ENCODE data around the gene IPO9. TPM values are rescaled to one million over a fixed set of nuclear protein-coding genes. Genes with fewer than 3 reads are reported as not detected.

IPO9 gene
- total RNA-seq, 2 donors from 2014 or later: 16.9 to 18.9 TPM

DNA sequence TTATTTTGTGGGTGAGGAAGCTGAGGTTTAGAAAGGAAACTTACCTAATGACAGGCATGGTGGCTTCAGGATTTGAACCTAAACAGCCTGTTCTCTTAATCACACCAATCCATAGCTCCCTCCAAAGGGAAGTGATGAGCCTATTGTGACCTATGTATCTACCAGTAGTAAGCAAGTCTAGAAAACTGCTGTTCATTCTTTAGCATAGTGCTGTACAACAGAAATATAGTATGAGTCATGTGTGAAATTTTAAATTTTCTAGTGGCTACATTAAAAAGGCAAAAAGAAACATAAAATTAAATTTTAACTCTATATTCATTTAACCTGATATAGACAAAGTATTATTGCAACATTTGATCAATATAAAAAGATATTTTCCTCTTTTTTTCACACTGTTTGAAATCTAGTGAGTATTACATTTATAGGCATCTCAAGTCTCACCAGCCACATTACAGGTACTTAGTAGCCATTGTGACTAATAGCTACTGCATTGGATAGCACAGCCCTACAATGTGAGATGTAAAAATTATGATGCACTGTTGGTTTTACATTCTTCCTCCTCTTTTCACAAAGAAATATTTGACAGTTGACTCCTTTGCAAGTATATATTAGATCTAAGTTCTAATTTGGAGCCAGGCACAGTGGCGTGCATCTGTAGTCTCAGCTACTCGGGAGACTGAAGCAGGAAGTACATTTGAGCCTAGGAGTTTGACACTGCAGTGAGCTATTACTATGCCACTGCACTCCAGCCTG is 16.6 kb downstream of the IPO9 start:
- no peak overlapping the region for H3K27ac ChIP-seq
- TF ChIP-seq, protein P1, sequence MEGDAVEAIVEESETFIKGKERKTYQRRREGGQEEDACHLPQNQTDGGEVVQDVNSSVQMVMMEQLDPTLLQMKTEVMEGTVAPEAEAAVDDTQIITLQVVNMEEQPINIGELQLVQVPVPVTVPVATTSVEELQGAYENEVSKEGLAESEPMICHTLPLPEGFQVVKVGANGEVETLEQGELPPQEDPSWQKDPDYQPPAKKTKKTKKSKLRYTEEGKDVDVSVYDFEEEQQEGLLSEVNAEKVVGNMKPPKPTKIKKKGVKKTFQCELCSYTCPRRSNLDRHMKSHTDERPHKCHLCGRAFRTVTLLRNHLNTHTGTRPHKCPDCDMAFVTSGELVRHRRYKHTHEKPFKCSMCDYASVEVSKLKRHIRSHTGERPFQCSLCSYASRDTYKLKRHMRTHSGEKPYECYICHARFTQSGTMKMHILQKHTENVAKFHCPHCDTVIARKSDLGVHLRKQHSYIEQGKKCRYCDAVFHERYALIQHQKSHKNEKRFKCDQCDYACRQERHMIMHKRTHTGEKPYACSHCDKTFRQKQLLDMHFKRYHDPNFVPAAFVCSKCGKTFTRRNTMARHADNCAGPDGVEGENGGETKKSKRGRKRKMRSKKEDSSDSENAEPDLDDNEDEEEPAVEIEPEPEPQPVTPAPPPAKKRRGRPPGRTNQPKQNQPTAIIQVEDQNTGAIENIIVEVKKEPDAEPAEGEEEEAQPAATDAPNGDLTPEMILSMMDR (IDR thresholded peaks at IDR 0.05): no peak
- TF ChIP-seq POLR2AphosphoS5 (IDR thresholded peaks at IDR 0.05) (no peak), POLR2A (IDR thresholded peaks at IDR 0.05) (no peak)
- WGBS: 79% methylated on average over 2 of the region's 2 CpGs
- intact Hi-C loops (cut with DNase I): no loop called here
- H3K27me3 ChIP-seq (replicated peaks; ENCODE audit: insufficient read depth): no peaks in the 10 kb centered on the region
- no peaks in the 10 kb centered on the region for H3K9me3 ChIP-seq
- no peak for DNase-seq (ENCODE audit: low spot score)
- H3K4me3 ChIP-seq: no peak overlapping the region
- H3K36me3 ChIP-seq: no peaks in the 10 kb centered on the region
- no peaks in the 10 kb centered on the region for H3K4me1 ChIP-seq (replicated peaks)

DNA sequence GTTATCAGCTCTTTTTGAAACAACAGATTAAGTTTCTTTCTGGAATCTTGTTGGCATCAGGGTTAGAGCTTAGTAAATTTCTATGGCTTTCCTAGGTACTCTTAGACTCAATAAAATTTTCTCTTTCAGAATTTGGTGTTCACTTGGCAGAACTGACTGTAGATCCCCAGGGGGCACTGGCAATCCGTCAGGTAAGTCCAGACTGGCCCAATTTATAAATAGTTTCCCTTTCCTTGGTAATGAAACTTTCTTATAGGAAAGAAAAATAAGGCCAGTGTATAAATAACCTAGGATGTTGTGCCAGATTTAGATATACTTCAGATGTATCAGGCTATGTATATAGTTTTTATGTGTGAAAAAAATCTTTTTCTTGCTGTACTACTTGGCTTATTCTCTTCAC is 18.2 kb downstream of the IPO9 start:
- no peak overlapping the region for H3K27ac ChIP-seq
- no peaks in the 10 kb centered on the region for H3K27me3 ChIP-seq (replicated peaks; ENCODE audit: insufficient read depth)
- 29% methylated on average over 1 of the region's 1 CpG for WGBS
- intact Hi-C loops (cut with DNase I): no loop called here
- DNase-seq (ENCODE audit: low spot score): no peak
- H3K4me3 ChIP-seq: no peak overlapping the region
- no peaks in the 10 kb centered on the region for H3K4me1 ChIP-seq (replicated peaks)
- H3K36me3 ChIP-seq: no peaks in the 10 kb centered on the region
- no peak for TF ChIP-seq POLR2A (IDR thresholded peaks at IDR 0.05)
- TF ChIP-seq POLR2AphosphoS5 (IDR thresholded peaks at IDR 0.05): no peak
- TF ChIP-seq, protein P1 (IDR thresholded peaks at IDR 0.05): no peak
- H3K9me3 ChIP-seq: no peaks in the 10 kb centered on the region

DNA sequence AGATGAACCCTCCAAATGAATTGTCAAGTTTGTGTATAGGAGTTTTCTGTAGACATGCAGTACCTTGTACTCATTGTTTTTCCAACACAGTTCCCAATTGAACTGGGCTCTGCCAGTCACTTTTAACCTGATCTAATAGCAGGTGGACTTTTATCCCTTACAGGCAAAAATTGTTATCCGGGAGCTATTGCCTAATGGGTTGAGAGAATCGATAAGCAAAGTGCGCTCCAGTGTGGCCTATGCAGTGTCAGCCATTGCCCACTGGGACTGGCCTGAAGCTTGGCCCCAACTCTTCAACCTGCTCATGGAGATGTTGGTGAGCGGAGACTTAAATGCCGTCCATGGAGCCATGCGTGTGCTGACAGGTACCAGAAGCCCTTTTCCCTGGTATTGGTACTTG is 19.3 kb downstream of the IPO9 start:
- Histone ChIP-seq H3K36me3 (peaks cover 0 to 6% of the 10 kb centered on the region in 2 donors), H3K4me3 (no peak overlapping the region), H3K4me1 (replicated peaks) (no peaks in the 10 kb centered on the region), H3K27me3 (replicated peaks; ENCODE audit: insufficient read depth) (no peaks in the 10 kb centered on the region), H3K9me3 (no peaks in the 10 kb centered on the region), H3K27ac (no peak overlapping the region)
- TF ChIP-seq POLR2AphosphoS5 (IDR thresholded peaks at IDR 0.05) (no peak), POLR2A (IDR thresholded peaks at IDR 0.05) (no peak)
- TF ChIP-seq, protein P1 (IDR thresholded peaks at IDR 0.05): no peak
- WGBS: 97% methylated on average over 6 of the region's 6 CpGs
- intact Hi-C loops (cut with DNase I): no loop called here
- DNase-seq (ENCODE audit: low spot score): no peak

DNA sequence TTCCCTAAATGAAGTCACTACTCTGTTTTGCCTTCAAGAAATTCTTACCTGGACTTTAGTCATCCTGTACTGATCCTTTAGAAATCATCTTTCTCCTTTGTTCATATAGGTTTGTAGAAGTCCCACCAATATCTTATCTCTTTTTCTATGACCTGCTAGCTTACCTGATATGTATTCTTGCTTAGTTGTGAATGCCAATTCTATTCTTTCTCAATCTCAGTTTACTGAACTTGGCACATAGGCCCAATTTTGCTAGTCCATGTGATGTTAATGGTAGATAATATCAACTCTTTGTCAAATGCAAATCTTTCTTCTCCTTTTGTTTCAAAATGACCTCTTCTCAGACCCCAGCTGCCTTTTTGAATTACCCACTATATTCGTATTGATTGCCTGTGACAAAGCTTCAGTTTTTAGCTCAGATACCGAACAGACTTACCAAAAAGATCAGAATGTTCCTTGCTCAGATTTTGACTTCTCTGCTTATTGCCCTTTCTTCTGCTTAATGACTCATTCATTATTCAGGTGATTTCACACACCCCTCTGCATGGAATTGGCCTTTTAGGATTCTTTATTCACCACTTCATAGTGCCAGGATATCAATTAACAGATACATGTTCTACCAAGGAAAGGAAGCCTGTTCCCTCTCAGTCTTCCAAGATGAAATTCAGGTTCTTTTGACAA is 20.6 kb downstream of the IPO9 start:
- Histone ChIP-seq H3K27me3 (replicated peaks; ENCODE audit: insufficient read depth) (no peaks in the 10 kb centered on the region), H3K9me3 (no peaks in the 10 kb centered on the region), H3K27ac (no peak overlapping the region), H3K4me1 (replicated peaks) (no peaks in the 10 kb centered on the region), H3K36me3 (peaks cover 0 to 18% of the 10 kb centered on the region in 2 donors), H3K4me3 (no peak overlapping the region)
- 42% methylated on average over 2 of the region's 2 CpGs for WGBS
- DNase-seq (ENCODE audit: low spot score): no peak
- intact Hi-C loops (cut with DNase I): no loop called here
- TF ChIP-seq POLR2A (IDR thresholded peaks at IDR 0.05) (no peak), POLR2AphosphoS5 (IDR thresholded peaks at IDR 0.05) (no peak)
- TF ChIP-seq, protein P1 (IDR thresholded peaks at IDR 0.05): no peak

DNA sequence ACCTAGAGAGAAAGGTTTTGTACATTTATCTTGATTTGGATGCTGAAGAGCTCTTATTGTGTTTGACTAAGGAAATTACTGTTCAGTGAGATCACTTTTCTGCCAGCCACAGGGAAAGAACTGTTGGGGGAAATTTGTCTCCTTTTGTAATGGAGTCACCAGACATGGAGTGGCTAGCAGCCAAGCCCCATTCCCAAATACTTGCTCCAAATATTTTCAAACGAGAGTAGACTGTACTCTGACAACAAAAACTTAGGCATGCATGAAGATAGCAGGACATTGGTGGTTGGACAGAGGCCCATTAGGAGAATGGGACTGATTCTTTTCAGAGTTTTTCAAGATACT is 21.1 kb downstream of the IPO9 start:
- Histone ChIP-seq H3K4me3 (no peak overlapping the region), H3K36me3 (peaks cover 0 to 21% of the 10 kb centered on the region in 2 donors), H3K27me3 (replicated peaks; ENCODE audit: insufficient read depth) (no peaks in the 10 kb centered on the region), H3K9me3 (no peaks in the 10 kb centered on the region), H3K4me1 (replicated peaks) (no peaks in the 10 kb centered on the region), H3K27ac (no peak overlapping the region)
- no peak for TF ChIP-seq POLR2A (IDR thresholded peaks at IDR 0.05)
- TF ChIP-seq POLR2AphosphoS5 (IDR thresholded peaks at IDR 0.05): no peak
- DNase-seq (ENCODE audit: low spot score): no peak
- 0% methylated on average over 1 of the region's 1 CpG for WGBS
- intact Hi-C loops (cut with DNase I): no loop called here

Data from prostate gland (tissue), 2 donors.